Activated CD8-positive, alpha-beta T cell treated with anti-CD3 and anti-CD28 coated beads, Interleukin-2, amount 10 ng/mL, durations not matched to agents 7 days and 5 days (primary cell): Measurements from ENCODE around the gene COA3. TPM values are rescaled to one million over a fixed set of nuclear protein-coding genes. Genes with fewer than 3 reads are reported as not detected.
"Not testable (repeated sequence)": the region's sequence is repeated elsewhere in the genome, so short reads cannot be mapped to it uniquely, and the experiment has no call there.

ENCODE experiments used
- ATAC-seq: fragments of 150-1000 bp; cut with Tn5 transposase; one replicate; pipeline ENCODE4 v1.10.0; 2021; ENCODE audit warnings: moderate library complexity
- CTCF ChIA-PET: fragments of 350-600 bp; sonication (Branson Sonifier 250); formaldehyde crosslinking; loops from one replicate; lab custom pipeline; 2021; ENCODE audit warnings: antibody characterized with exemption; lab: Charles Lee
- POLR2A ChIA-PET: fragments of 350-600 bp; sonication (Branson Sonifier 250); formaldehyde crosslinking; loops from one replicate; lab custom pipeline; 2021; ENCODE audit warnings: antibody characterized with exemption; lab: Charles Lee
- DNase-seq: peaks from one replicate; pipeline ENCODE4 v3.0.0-alpha.2; 2020
- H3K27ac Mint-ChIP-seq: one replicate; pipeline ENCODE4 v1.8.0; 2021; ENCODE audit warnings: mild to moderate bottlenecking, mixed read lengths
- H3K27me3 Mint-ChIP-seq: one replicate; pipeline ENCODE4 v1.8.0; 2021; ENCODE audit warnings: low read depth, mixed read lengths
- H3K36me3 Mint-ChIP-seq: one replicate; pipeline ENCODE4 v1.8.0; 2021; ENCODE audit warnings: low read depth, mixed read lengths
- H3K4me1 Mint-ChIP-seq: one replicate; pipeline ENCODE4 v1.8.0; 2021; ENCODE audit warnings: low read depth, mixed read lengths
- H3K4me3 Mint-ChIP-seq: one replicate; pipeline ENCODE4 v1.8.0; 2021; ENCODE audit warnings: mild to moderate bottlenecking, mixed read lengths
- H3K9me3 Mint-ChIP-seq: one replicate; pipeline ENCODE4 v1.8.0; 2022; ENCODE audit warnings: mixed read lengths; ENCODE audit not compliant: insufficient read depth
- total RNA-seq, 2 experiments: library from RNA; stranded (reverse); gene quantifications; one replicate each; pipeline ENCODE4 v1.2.3, GENCODE V29; 2021

Gene COA3
- total RNA-seq, 2 experiments from 2014 or later = 41.4 to 41.5 TPM

DNA sequence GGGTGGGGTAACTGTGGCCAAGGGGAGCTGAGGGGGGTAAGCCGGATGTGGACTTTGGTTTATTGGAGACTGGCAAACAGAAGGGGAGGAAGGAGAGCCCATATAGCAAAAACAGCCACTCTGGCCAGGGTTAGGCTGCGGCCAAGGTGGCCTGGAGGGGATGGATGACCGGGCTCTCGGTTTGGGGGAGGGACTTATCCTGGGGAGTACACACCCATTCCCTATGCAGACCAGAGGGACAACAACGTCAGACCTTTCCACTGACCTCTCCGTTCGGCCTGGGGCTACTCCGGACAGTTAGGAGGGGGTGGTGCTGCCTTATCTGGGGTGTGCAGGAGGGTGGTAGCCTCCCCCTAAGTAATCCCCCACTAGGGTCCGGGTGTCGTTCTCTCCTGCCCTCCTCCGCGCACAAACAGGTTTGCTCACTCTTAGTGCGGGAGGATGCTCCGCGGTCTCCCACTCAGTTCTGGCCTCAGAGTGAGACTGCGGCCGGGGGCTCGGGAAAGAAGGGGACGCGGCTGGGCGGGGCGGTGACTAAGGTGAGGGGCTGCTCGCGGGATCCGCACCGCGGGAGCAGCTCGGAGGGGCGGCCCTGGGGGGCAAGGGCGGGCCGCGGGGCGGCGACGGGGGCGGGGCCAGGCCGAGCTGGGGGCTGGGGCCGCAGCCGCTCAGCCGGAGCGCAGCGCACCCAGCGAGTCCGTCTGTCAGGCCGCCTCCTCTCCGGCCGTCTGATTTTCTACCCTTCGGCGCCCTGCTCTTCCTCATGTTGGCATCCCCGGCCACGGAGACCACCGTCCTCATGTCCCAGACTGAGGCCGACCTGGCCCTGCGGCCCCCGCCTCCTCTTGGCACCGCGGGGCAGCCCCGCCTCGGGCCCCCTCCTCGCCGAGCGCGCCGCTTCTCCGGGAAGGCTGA lies 18.3 kb downstream of the COA3 start, which contains the start of gene WNK4:
TSS of gene WNK4 (plus strand) at position 675 of the 915 bp plus-strand sequence. CDS start at position 764, 89 bp downstream.
- peak; percentile 24 for ATAC-seq
- H3K9me3 Mint-ChIP-seq = no peaks in the 10 kb centered on the region
- ChIA-PET CTCF (interaction anchor here (1.6 to 2.2 kb wide), 2 partner anchors 17 to 99 kb away, joined by 3 to 9 read pairs; no protein-coding TSS in a partner anchor), POLR2A (no interaction called here)
- H3K4me1 Mint-ChIP-seq = peaks cover 11% of the 10 kb centered on the region
- no peak within 1 kb of the TSS for H3K27ac Mint-ChIP-seq
- DNase-seq = no peak
- peaks cover 37% of the 10 kb centered on the region for H3K27me3 Mint-ChIP-seq
- peaks cover 30% of the 10 kb centered on the region for H3K36me3 Mint-ChIP-seq
- H3K4me3 Mint-ChIP-seq = no peak within 1 kb of the TSS

DNA sequence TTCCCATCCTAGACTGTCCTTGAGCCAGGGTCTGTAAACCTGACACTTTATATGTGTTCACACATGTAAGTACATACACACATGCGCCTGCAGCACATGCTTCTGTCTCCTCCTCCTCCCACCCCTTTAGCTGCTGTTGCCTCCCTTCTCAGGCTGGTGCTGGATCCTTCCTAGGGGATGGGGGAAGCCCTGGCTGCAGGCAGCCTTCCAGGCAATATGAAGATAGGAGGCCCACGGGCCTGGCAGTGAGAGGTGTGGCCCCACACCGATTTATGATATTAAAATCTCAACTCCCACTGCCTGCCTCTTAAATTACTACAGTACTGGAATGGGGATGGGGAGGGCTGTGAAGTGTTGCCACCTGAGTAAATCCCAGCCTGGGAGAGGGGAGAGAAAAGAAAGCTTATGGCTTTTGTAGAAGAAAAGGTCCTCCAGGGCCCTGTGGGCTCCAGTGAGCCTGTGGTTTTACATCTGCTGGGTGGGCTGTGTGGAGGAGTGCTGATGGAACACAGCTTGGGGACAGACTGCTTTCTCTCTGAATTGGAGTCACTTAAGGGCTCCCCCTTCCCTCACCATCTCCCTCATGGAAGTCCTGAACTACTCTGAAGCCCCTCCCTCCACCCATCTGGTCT lies 19.1 kb downstream of the COA3 start:
- Mint-ChIP-seq H3K36me3 (peaks cover 33% of the 10 kb centered on the region), H3K4me3 (no peak overlapping the region), H3K9me3 (no peaks in the 10 kb centered on the region), H3K4me1 (peaks cover 18% of the 10 kb centered on the region), H3K27ac (no peak overlapping the region), H3K27me3 (peaks cover 30% of the 10 kb centered on the region)
- no peak for ATAC-seq
- DNase-seq = no peak
- POLR2A ChIA-PET = no interaction called here
- CTCF ChIA-PET = interaction anchor here (2.2 kb wide), 1 partner anchor 16 kb away, joined by 9 read pairs; no protein-coding TSS in a partner anchor

DNA sequence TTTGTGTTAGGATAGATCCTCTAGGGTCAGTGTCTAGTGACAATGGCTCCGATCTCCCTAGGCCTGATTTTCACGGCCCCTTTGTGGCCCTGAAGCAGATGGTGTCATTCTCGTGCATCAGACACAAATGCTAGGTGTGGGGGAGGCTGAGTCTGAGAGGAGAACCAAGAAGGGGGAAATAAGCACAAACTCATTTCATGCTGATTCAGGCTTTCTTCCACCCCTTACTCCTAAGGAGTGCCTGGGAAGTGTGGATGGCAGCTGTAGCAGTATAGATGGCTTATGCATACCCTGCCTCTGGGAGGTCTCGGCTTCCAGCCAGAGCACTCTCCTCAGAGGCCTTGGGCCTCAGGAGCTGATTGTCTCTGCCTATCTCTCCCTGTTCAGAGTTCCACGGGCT lies 19.9 kb downstream of the COA3 start:
- Mint-ChIP-seq H3K27ac (no peak overlapping the region), H3K4me1 (peaks cover 26% of the 10 kb centered on the region), H3K36me3 (peaks cover 39% of the 10 kb centered on the region), H3K27me3 (peaks cover 22% of the 10 kb centered on the region), H3K4me3 (no peak overlapping the region), H3K9me3 (no peaks in the 10 kb centered on the region)
- ChIA-PET CTCF (no interaction called here), POLR2A (no interaction called here)
- no peak for DNase-seq
- ATAC-seq = no peak

DNA sequence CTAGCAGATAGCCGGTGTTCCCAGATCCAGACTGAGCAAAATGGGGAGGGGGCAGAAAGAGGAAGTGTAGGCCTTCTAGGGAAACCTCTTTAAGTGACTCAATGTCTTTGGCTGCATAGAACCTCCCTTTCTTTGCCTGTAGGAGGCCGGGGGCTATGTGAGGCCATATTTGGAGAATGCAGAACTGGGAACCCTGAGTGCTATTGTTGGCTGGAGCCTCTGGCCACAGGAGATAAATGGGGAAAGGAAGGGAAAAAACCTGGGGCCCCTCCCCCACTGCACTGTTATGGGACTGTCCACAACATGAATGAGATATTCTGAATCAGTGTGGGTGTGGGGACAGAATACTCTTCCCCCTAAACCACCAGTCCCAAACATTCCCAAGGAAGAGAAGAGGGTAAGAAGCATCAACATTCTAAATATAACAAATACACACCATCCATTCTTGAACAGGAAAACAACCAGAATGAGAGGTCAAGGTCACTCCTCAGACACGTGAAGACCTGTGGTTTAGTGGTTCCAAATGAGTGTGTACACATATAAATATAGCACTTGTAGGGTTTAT lies 22.9 kb downstream of the COA3 start:
- no peaks in the 10 kb centered on the region for H3K9me3 Mint-ChIP-seq
- ChIA-PET POLR2A (no interaction called here), CTCF (no interaction called here)
- H3K4me1 Mint-ChIP-seq = peaks cover 40% of the 10 kb centered on the region
- DNase-seq (no peak), ATAC-seq (no peak)
- H3K27me3 Mint-ChIP-seq = no peaks in the 10 kb centered on the region
- peak overlapping the region; percentile 31 for H3K4me3 Mint-ChIP-seq
- peaks cover 41% of the 10 kb centered on the region for H3K36me3 Mint-ChIP-seq
- H3K27ac Mint-ChIP-seq = no peak overlapping the region

DNA sequence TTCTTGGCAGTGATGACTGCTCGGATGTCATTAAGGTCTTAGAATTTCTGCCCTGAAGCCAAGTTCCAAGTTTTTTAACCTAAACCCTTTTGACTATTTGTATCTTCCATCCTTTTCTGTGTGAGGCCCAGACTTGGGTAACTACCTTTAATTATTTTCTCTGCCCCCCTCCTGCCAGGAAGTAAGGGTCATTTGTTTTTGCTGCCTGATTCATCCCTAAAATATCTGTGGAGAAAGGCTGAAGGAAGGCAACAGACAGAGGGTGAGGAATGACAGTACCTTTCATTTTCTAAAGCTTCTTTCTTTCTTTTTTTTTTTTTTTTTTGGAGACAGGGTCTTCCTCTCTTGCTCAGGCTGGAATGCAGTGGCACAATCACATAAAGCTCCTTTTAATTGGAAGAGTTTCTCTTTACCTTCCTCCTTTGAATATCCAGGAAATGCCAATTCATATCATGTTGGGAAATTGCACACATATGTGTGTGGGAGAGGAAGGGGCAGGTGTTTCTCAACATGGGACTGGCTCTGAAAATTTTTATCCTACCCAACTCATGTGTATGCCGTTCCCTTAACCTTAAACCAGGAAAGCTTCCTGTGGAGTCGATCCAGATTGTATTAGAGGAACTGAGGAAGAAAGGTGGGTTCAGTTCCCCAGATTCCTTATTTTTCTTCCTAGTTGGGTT lies 24.3 kb downstream of the COA3 start:
- H3K9me3 Mint-ChIP-seq = no peaks in the 10 kb centered on the region
- no peak for ATAC-seq

DNA sequence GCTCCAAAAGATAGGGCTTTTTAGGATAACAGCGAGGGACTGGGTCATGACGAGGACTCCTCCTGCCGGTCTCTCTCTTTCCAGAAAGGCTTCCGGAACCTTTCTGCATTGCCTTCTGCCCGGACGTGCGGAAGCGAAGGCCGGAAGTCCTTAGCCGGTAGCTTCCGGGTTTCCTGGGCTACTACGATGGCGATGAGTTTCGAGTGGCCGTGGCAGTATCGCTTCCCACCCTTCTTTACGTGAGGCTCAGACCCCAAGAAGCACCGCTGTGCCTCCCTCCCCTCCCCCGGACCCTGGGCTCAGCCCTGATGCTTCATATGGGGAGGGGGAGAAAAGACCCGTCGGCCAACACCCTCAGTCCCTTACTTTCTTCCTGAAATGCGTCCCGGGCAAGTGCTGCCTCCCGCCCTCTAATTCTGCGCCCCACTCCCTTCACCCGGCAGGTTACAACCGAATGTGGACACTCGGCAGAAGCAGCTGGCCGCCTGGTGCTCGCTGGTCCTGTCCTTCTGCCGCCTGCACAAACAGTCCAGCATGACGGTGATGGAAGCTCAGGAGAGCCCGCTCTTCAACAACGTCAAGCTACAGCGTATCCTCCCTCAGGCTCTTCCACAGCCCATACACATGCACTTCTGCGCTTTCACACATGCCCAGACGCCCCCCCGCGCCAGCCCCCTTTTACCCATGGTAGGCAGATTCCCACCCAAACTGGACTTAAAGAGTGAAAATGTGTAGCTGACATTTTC lies 25.0 kb downstream of the COA3 start, which contains the start of gene VPS25:
TSS of gene VPS25 (plus strand) at position 160 of the 746 bp plus-strand sequence. CDS start at position 187, 27 bp downstream.
- peak within 1 kb of the TSS; percentile 99 for H3K27ac Mint-ChIP-seq
- peak within 1 kb of the TSS; percentile 99 for H3K4me3 Mint-ChIP-seq
- POLR2A ChIA-PET = interaction anchor here (0.7 to 2.5 kb wide), 18 partner anchors 9 to 587 kb away, joined by 3 to 21 read pairs (median 5); partner anchors contain the start of genes BECN1, CNTD1, COA3 and MLX

More for the DNA sequence above, 24.3 kb downstream of the COA3 start:
- peak overlapping the region; percentile 99 for H3K4me3 Mint-ChIP-seq
- peaks cover 35% of the 10 kb centered on the region for H3K36me3 Mint-ChIP-seq
- peaks cover 34% of the 10 kb centered on the region for H3K4me1 Mint-ChIP-seq
- H3K27ac Mint-ChIP-seq = peak overlapping the region; percentile 99
- ChIA-PET CTCF (interaction anchor here (1.0 to 3.5 kb wide), 8 partner anchors 11 to 224 kb away, joined by 3 to 36 read pairs (median 6); partner anchors contain the start of genes BECN1, PSMC3IP, RETREG3 and RPL27), POLR2A (interaction anchor here (0.7 to 2.5 kb wide), 16 partner anchors 8 to 586 kb away, joined by 3 to 21 read pairs (median 5); partner anchors contain the start of genes BECN1, CNTD1, COA3 and MLX)
- H3K27me3 Mint-ChIP-seq = no peaks in the 10 kb centered on the region
- DNase-seq = no peak

DNA sequence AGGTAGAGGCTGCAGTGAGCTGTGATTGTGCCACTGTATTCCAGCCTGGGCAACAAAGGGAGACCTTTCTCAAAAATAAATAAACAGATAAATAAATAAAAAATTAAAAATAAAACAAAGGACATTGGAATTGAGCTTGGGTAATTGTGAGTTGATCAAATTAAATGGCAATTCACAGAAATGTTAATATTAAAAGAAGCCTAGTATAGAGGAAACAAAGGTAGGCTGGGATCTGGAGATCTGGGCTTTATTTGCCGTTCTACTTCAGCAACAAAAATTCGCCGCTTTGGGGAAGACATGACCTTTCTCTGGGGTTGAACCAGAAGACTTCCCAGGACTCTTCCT lies 25.6 kb downstream of the COA3 start:
- Mint-ChIP-seq H3K9me3 (no peaks in the 10 kb centered on the region), H3K27me3 (peaks cover 5% of the 10 kb centered on the region), H3K4me3 (peak overlapping the region; percentile 99), H3K27ac (peak overlapping the region; percentile 99), H3K36me3 (peaks cover 25% of the 10 kb centered on the region), H3K4me1 (peaks cover 34% of the 10 kb centered on the region)
- DNase-seq = no peak
- ATAC-seq = no peak
- CTCF ChIA-PET = interaction anchor here (0.9 to 3.5 kb wide), 8 partner anchors 10 to 225 kb away, joined by 3 to 36 read pairs (median 6); partner anchors contain the start of genes BECN1, PSMC3IP, RETREG3 and RPL27
- POLR2A ChIA-PET = interaction anchor here (0.9 to 2.5 kb wide), 12 partner anchors 9 to 588 kb away, joined by 3 to 21 read pairs (median 6); partner anchors contain the start of genes CNTD1, COA3, RAMP2 and RETREG3

More for the DNA sequence above, 25.0 kb downstream of the COA3 start, which contains the start of gene VPS25:
- CTCF ChIA-PET = interaction anchor here (1.0 to 3.5 kb wide), 9 partner anchors 10 to 225 kb away, joined by 3 to 36 read pairs (median 6); partner anchors contain the start of genes BECN1, PSMC3IP, RETREG3 and RPL27
- DNase-seq (peak; percentile 82), ATAC-seq (peak; percentile 97)
- Mint-ChIP-seq H3K4me1 (peaks cover 34% of the 10 kb centered on the region), H3K36me3 (peaks cover 29% of the 10 kb centered on the region), H3K27me3 (peaks cover 2% of the 10 kb centered on the region), H3K9me3 (no peaks in the 10 kb centered on the region)

DNA sequence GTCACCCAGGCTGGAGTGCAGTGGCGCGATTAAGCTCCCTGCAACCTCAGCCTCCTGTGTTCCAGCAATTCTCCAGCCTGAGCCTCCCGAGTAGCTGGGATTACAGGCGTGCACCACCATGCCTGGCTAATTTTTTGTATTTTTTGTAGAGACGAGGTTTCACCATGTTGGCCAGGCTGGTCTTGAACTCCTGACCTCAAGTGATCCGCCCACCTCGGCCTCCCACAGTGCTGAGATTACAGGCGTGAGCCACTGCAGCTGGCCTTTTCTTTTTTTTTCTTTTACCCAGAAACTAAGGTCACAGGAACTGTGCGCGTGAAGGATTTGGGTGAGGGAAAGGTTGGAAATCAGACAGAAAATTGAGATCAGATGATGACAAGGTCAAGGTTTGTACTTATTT lies 28.5 kb downstream of the COA3 start:
- Mint-ChIP-seq H3K36me3 (peaks cover 10% of the 10 kb centered on the region), H3K27me3 (peaks cover 14% of the 10 kb centered on the region), H3K4me1 (peaks cover 27% of the 10 kb centered on the region)
- DNase-seq, H3K4me3 Mint-ChIP-seq, H3K9me3 Mint-ChIP-seq, ATAC-seq, POLR2A ChIA-PET, H3K27ac Mint-ChIP-seq: not testable (repeated sequence)
- CTCF ChIA-PET = interaction anchor here (0.6 to 0.9 kb wide), 2 partner anchors 38 to 191 kb away, joined by 3 to 6 read pairs; no protein-coding TSS in a partner anchor

DNA sequence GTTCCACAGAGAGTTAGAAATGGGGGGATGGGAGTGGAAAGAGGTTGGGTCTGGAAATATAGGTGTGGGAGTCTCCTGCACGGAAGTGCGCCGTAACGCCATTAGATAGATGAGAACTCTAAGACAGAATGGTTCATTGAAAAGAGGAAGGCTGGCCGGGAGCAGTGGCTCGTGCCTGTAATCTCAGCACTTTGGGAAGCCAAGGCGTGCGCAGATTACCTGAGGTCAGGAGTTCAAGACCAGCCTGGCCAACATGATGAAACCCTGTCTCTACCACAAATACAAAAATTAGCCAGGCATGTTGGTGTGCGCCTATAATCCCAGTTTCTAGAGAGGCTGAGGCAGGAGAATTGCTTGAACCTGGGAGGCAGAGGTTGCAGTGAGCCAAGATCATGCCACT lies 30.5 kb downstream of the COA3 start:
- POLR2A ChIA-PET, H3K4me3 Mint-ChIP-seq, ATAC-seq, H3K27ac Mint-ChIP-seq, CTCF ChIA-PET, H3K36me3 Mint-ChIP-seq, H3K9me3 Mint-ChIP-seq, DNase-seq: not testable (repeated sequence)
- H3K27me3 Mint-ChIP-seq = peaks cover 21% of the 10 kb centered on the region
- peaks cover 10% of the 10 kb centered on the region for H3K4me1 Mint-ChIP-seq

DNA sequence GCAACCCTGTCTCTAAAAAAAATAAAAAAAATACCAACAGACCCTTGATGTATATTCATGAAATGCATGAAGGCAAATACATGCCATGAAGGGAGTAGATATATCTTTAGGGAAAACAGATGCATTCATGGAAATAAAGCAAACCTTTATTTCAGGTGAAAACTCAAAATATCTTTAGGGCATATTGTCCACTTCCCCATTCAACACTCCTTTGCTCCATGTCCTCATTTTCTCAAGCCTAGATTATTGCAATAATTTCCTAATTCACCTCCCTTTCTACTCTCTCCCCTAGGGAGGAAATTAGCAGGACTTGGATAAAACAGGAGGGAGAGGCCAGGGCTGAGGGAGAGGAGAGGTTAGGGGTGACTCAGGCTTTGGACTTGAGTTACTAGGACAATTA lies 31.0 kb downstream of the COA3 start:
- no peaks in the 10 kb centered on the region for H3K36me3 Mint-ChIP-seq
- POLR2A ChIA-PET = no interaction called here
- DNase-seq (no peak), ATAC-seq (no peak)
- no peaks in the 10 kb centered on the region for H3K9me3 Mint-ChIP-seq
- no peak overlapping the region for H3K27ac Mint-ChIP-seq
- no peak overlapping the region for H3K4me3 Mint-ChIP-seq
- CTCF ChIA-PET = no interaction called here
- peaks cover 26% of the 10 kb centered on the region for H3K27me3 Mint-ChIP-seq
- peaks cover 7% of the 10 kb centered on the region for H3K4me1 Mint-ChIP-seq
